HEK293 (cell line): ENCODE measurements around the gene SPECC1.

Experiments
- AEBP2 ChIP-seq: fragments of 450-650 bp; formaldehyde crosslinking; IDR thresholded peaks from 2 replicates; pipeline ENCODE4 v1.5.1; 2016; ENCODE audit warnings: missing biosample characterization, missing genetic modification characterization, borderline replicate concordance
- CTCF ChIP-seq: fragments of 450-650 bp; formaldehyde crosslinking; IDR thresholded peaks from 2 replicates; pipeline ENCODE4 v1.5.1; 2016; ENCODE audit warnings: missing biosample characterization, missing genetic modification characterization
- GLI4 ChIP-seq: fragments of 450-650 bp; formaldehyde crosslinking; IDR thresholded peaks from 2 replicates; pipeline ENCODE4 v1.5.1; 2016; ENCODE audit warnings: missing biosample characterization, missing genetic modification characterization
- HIC1 ChIP-seq: fragments of 450-650 bp; formaldehyde crosslinking; IDR thresholded peaks from 2 replicates; pipeline ENCODE4 v1.5.1; 2016; ENCODE audit warnings: missing biosample characterization, missing genetic modification characterization
- PATZ1 ChIP-seq: fragments of 450-650 bp; formaldehyde crosslinking; IDR thresholded peaks from 2 replicates; pipeline ENCODE4 v1.5.1; 2016; ENCODE audit warnings: missing biosample characterization, missing genetic modification characterization
- RBAK ChIP-seq: fragments of 450-650 bp; formaldehyde crosslinking; IDR thresholded peaks from 2 replicates; pipeline ENCODE4 v1.5.1; 2016; ENCODE audit warnings: missing biosample characterization, missing genetic modification characterization
- ZBTB1 ChIP-seq: fragments of 450-650 bp; formaldehyde crosslinking; IDR thresholded peaks from 2 replicates; pipeline ENCODE4 v1.5.1; 2016; ENCODE audit warnings: missing biosample characterization, missing genetic modification characterization
- ZNF274 ChIP-seq, 2 experiments: fragments of 200-500 bp in 1 of 2; fragments of 450-650 bp in 1 of 2; sonication (Bioruptor generic) in 1 of 2; formaldehyde crosslinking in 1 of 2; IDR thresholded peaks; 2 replicates each; pipeline versions ENCODE4 v1.5.1 to v1.6.1; 2014 to 2016; ENCODE audit warnings: borderline replicate concordance in 1 of 2, inconsistent platforms in 1 of 2, low read length in 1 of 2, missing biosample characterization in 1 of 2, missing genetic modification characterization in 1 of 2
- ZNF302 ChIP-seq: fragments of 450-650 bp; formaldehyde crosslinking; IDR thresholded peaks from 2 replicates; pipeline ENCODE4 v1.5.1; 2016; ENCODE audit warnings: missing biosample characterization, missing genetic modification characterization, low read depth
- ZNF610 ChIP-seq: fragments of 450-650 bp; formaldehyde crosslinking; IDR thresholded peaks from 2 replicates; pipeline ENCODE4 v1.5.1; 2016; ENCODE audit warnings: missing biosample characterization, missing genetic modification characterization, borderline replicate concordance
- ZNF639 ChIP-seq: fragments of 450-650 bp; formaldehyde crosslinking; IDR thresholded peaks from 2 replicates; pipeline ENCODE4 v1.5.1; 2016; ENCODE audit warnings: missing biosample characterization, missing genetic modification characterization
- ZNF707 ChIP-seq: fragments of 450-650 bp; formaldehyde crosslinking; IDR thresholded peaks from 2 replicates; pipeline ENCODE4 v1.5.1; 2016; ENCODE audit warnings: missing biosample characterization, missing genetic modification characterization
- TF ChIP-seq, protein P1 (sequence below): sonication (generic); formaldehyde crosslinking; IDR thresholded peaks from 2 replicates; pipeline ENCODE4 v1.8.1; 2022; ENCODE audit warnings: mild to moderate bottlenecking, moderate library complexity, missing genetic modification reagents

GRCh38 chr17:20189302-20189701, 180.1 kb downstream of the SPECC1 start:
- TF ChIP-seq ZNF639 (tag by site-specific recombination) (no peak), RBAK (no peak), CTCF (tag by site-specific recombination) (no peak), GLI4 (tag by site-specific recombination) (no peak), ZNF610 (tag by site-specific recombination) (no peak), ZNF707 (no peak), ZNF274 (IDR thresholded peaks at IDR 0.05; ENCODE audit: low read length) (no peak), ZNF274 (tag by site-specific recombination; IDR thresholded peaks at IDR 0.05; ENCODE audit: borderline replicate concordance) (no peak), HIC1 (tag by site-specific recombination) (no peak), AEBP2 (tag by site-specific recombination) (no peak), ZBTB1 (tag by site-specific recombination) (no peak), PATZ1 (tag by site-specific recombination) (no peak), ZNF302 (no peak)
- TF ChIP-seq, protein P1, sequence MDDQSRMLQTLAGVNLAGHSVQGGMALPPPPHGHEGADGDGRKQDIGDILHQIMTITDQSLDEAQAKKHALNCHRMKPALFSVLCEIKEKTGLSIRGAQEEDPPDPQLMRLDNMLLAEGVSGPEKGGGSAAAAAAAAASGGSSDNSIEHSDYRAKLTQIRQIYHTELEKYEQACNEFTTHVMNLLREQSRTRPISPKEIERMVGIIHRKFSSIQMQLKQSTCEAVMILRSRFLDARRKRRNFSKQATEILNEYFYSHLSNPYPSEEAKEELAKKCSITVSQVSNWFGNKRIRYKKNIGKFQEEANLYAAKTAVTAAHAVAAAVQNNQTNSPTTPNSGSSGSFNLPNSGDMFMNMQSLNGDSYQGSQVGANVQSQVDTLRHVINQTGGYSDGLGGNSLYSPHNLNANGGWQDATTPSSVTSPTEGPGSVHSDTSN: no peak
